Measurements from ENCODE around the gene MRPS22. TPM values are rescaled to one million over a fixed set of nuclear protein-coding genes. Genes with fewer than 3 reads are reported as not detected.

MRPS22 gene
- total RNA-seq, 1 donor from 2014 or later: 40.4 TPM

Other genes with a start within 250 kb of the MRPS22 start
- gene COPB2, start 45.6 kb downstream of the MRPS22 start, total RNA-seq: 269 and 270 TPM in 2 replicates
- not detected in 2 replicates for gene RBP2, start 132.5 kb downstream of the MRPS22 start, total RNA-seq
- 19.2 and 27.8 TPM in 2 replicates for gene RBP1, start 195.7 kb downstream of the MRPS22 start, total RNA-seq

All from astrocyte (in vitro differentiated cells and primary cell).